Measurements from ENCODE around the gene CACNA1A.

GRCh38 chr19:13499692-13500091 lies 6.6 kb downstream of the CACNA1A start:
- TF ChIP-seq PRDM1 (tag by site-specific recombination; IDR thresholded peaks at IDR 0.05) (no peak), ZBTB8A (tag by site-specific recombination; IDR thresholded peaks at IDR 0.05) (no peak), ATF2 (tag by site-specific recombination; IDR thresholded peaks at IDR 0.05; ENCODE audit: low read depth) (no peak), ZNF398 (tag by site-specific recombination; IDR thresholded peaks at IDR 0.05) (no peak), CTCF (tag by site-specific recombination; IDR thresholded peaks at IDR 0.05) (no peak), ZNF138 (tag by site-specific recombination; IDR thresholded peaks at IDR 0.05; ENCODE audit: borderline replicate concordance) (no peak), ZNF155 (tag by site-specific recombination; IDR thresholded peaks at IDR 0.05) (no peak), ZNF558 (tag by site-specific recombination; IDR thresholded peaks at IDR 0.05) (no peak), KLF16 (tag by site-specific recombination; IDR thresholded peaks at IDR 0.05) (no peak), ZNF777 (tag by site-specific recombination; IDR thresholded peaks at IDR 0.05; ENCODE audit: borderline replicate concordance) (no peak), ZNF629 (tag by site-specific recombination; IDR thresholded peaks at IDR 0.05) (no peak), ZBTB11 (tag by site-specific recombination; conservative IDR thresholded peaks at IDR 0.05; ENCODE audit: low read depth) (no peak), ZBTB48 (tag by site-specific recombination; IDR thresholded peaks at IDR 0.05) (no peak), ZNF23 (tag by site-specific recombination; IDR thresholded peaks at IDR 0.05; ENCODE audit: borderline replicate concordance) (no peak)

Measured in HEK293 (cell line).